Thoracic aorta (tissue), 2 donors: ENCODE results near the gene ZFAND3. TPM values are rescaled to one million over a fixed set of nuclear protein-coding genes. Genes with fewer than 3 reads are reported as not detected.

Experiments
- ATAC-seq: fragments of 150-250 bp; one replicate; pipeline ENCODE4 v1.8.0; 2017; ENCODE audit warnings: low read depth; ENCODE audit not compliant: insufficient number of reproducible peaks, low FRiP score
- DNase-seq: peaks from one replicate; pipeline ENCODE4 v3.0.0-alpha.2; 2020; ENCODE audit warnings: low spot score
- H3K27ac ChIP-seq, 2 donors: fragments of 200-600 bp; sonication (generic); 1 replicate in 1 of 2; 2 replicates in 1 of 2; pipeline ENCODE4 v1.5.1; 2016; ENCODE audit warnings: mild to moderate bottlenecking in 2 of 2, moderate library complexity in 2 of 2
- H3K27me3 ChIP-seq: fragments of 200-600 bp; sonication (generic); replicated peaks from 2 replicates; pipeline ENCODE4 v1.6.0; 2016; ENCODE audit warnings: mild to moderate bottlenecking; ENCODE audit not compliant: insufficient read depth
- H3K36me3 ChIP-seq: fragments of 200-600 bp; sonication (generic); one replicate; pipeline ENCODE4 v1.5.1; 2016
- H3K4me1 ChIP-seq, 2 donors: fragments of 200-600 bp; sonication (generic); 1 replicate in 1 of 2; 2 replicates in 1 of 2; pipeline versions ENCODE4 v1.5.1 to v1.6.0; 2016; ENCODE audit warnings: low read depth in 2 of 2, mild to moderate bottlenecking in 1 of 2; ENCODE audit not compliant: control insufficient read depth in 1 of 2
- H3K4me3 ChIP-seq: fragments of 200-600 bp; sonication (generic); 2 replicates; pipeline ENCODE4 v1.5.1; 2016; ENCODE audit warnings: mild to moderate bottlenecking
- H3K9me3 ChIP-seq: fragments of 200-600 bp; sonication (generic); 2 replicates; pipeline ENCODE4 v1.5.1; 2016
- CTCF ChIP-seq: fragments of 200-600 bp; sonication (generic); IDR thresholded peaks from one replicate; pipeline ENCODE4 v1.5.1; 2019; ENCODE audit warnings: antibody characterized with exemption
- total RNA-seq, 2 donors: library from RNA; depleted of rRNA; stranded (reverse); fragments of >200 nt; gene quantifications; one replicate each; pipeline versions ENCODE4 v1.1.0 to v1.2.3, GENCODE V29; 2016

Gene ZFAND3
- total RNA-seq, 2 donors from 2014 or later: 45.4 to 56.2 TPM

DNA sequence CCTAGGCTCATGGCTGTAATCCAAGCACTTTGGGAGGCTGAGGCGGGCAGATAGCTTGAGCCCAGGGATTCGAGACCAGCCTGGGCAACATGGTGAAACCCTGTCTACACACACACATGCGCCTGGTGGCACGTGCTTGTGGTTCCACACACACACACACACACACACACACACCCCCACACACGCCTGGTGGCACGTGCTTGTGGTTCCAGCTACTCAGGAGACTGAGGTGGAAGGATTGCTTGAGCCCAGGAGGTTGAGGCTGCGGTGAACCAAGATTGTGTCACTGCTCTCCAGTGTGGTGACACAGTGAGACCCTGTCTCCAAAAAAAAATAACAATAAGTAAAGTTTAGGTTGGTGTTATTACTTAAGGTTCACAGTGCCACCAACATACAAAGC, 165.8 kb downstream of the ZFAND3 start:
- H3K9me3 ChIP-seq: no peaks in the 10 kb centered on the region
- H3K4me1 ChIP-seq: peaks cover 34 to 44% of the 10 kb centered on the region in 2 donors
- H3K36me3 ChIP-seq: no peaks in the 10 kb centered on the region
- no peaks in the 10 kb centered on the region for H3K27me3 ChIP-seq
- TF ChIP-seq CTCF: no peak
- no peak for DNase-seq
- no peak for ATAC-seq
- no peak overlapping the region for H3K27ac ChIP-seq
- no peak overlapping the region for H3K4me3 ChIP-seq

GRCh38 chr6:37987018-37987417, 167.5 kb downstream of the ZFAND3 start:
- ATAC-seq (no peak), DNase-seq (no peak)
- no peaks in the 10 kb centered on the region for H3K9me3 ChIP-seq
- no peaks in the 10 kb centered on the region for H3K27me3 ChIP-seq
- peaks cover 40 to 52% of the 10 kb centered on the region in 2 donors for H3K4me1 ChIP-seq
- no peak for TF ChIP-seq CTCF
- H3K36me3 ChIP-seq: no peaks in the 10 kb centered on the region
- no peak overlapping the region for H3K4me3 ChIP-seq
- H3K27ac ChIP-seq: no peak overlapping the region

DNA sequence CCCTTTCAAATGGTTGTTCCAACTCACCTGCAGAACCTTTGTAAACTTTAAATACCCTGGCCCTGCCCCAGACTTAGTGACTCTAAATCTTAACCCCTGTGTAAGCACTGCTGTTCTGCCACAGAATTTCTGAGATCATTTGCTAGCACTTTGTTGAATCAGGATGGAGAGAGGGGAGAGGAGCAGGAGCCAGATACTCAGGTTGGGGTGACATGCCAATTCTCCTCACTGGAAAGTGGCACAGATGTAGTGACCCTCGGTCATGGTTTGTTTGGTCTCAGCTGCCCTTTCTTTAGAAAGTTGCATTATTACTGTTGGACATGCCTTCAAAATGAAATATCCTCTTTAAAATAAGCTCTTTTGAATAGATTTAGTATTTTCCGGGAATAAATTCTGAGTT, 168.0 kb downstream of the ZFAND3 start:
- Histone ChIP-seq H3K27me3 (no peaks in the 10 kb centered on the region), H3K4me1 (peaks cover 42 to 58% of the 10 kb centered on the region in 2 donors), H3K4me3 (no peak overlapping the region), H3K9me3 (no peaks in the 10 kb centered on the region), H3K36me3 (no peaks in the 10 kb centered on the region), H3K27ac (no peak overlapping the region)
- ATAC-seq (no peak), DNase-seq (no peak)
- TF ChIP-seq CTCF: no peak

- Histone ChIP-seq H3K4me1 (peaks cover 42 to 60% of the 10 kb centered on the region in 2 donors), H3K27ac (no peak overlapping the region), H3K36me3 (no peaks in the 10 kb centered on the region), H3K27me3 (no peaks in the 10 kb centered on the region), H3K9me3 (no peaks in the 10 kb centered on the region), H3K4me3 (no peak overlapping the region)
- ATAC-seq (no peak), DNase-seq (no peak)
- no peak for TF ChIP-seq CTCF
These were observed 168.6 kb downstream of the ZFAND3 start for GRCh38 chr6:37988127-37988526.

GRCh38 chr6:37988696-37989095, 169.2 kb downstream of the ZFAND3 start:
- ATAC-seq (no peak), DNase-seq (no peak)
- peaks cover 42 to 60% of the 10 kb centered on the region in 2 donors for H3K4me1 ChIP-seq
- H3K36me3 ChIP-seq: no peaks in the 10 kb centered on the region
- no peak overlapping the region for H3K4me3 ChIP-seq
- no peaks in the 10 kb centered on the region for H3K9me3 ChIP-seq
- peak overlapping the region; percentile 10 to 50 for H3K27ac ChIP-seq
- no peak for TF ChIP-seq CTCF
- H3K27me3 ChIP-seq: no peaks in the 10 kb centered on the region
